Mammary epithelial cell (primary cell): Measurements from ENCODE around the gene FBXL20.

Source experiments
- EZH2 ChIP-seq: IDR thresholded peaks from 2 replicates; pipeline ENCODE4 v1.6.1; 2012; ENCODE audit warnings: low read length, inconsistent platforms, borderline replicate concordance
- TF ChIP-seq, protein P1 (sequence below), 2 donors: IDR thresholded peaks in 1 of 2; conservative IDR thresholded peaks in 1 of 2; 2 replicates each; pipeline ENCODE4 v1.5.1; 2011 to 2012; ENCODE audit warnings: inconsistent platforms in 2 of 2, low read length in 2 of 2, mild to moderate bottlenecking in 2 of 2, control low read depth in 1 of 2, low read depth in 1 of 2; ENCODE audit not compliant: insufficient read depth in 1 of 2; ENCODE audit errors: extremely low read depth in 1 of 2

- TF ChIP-seq, protein P1, sequence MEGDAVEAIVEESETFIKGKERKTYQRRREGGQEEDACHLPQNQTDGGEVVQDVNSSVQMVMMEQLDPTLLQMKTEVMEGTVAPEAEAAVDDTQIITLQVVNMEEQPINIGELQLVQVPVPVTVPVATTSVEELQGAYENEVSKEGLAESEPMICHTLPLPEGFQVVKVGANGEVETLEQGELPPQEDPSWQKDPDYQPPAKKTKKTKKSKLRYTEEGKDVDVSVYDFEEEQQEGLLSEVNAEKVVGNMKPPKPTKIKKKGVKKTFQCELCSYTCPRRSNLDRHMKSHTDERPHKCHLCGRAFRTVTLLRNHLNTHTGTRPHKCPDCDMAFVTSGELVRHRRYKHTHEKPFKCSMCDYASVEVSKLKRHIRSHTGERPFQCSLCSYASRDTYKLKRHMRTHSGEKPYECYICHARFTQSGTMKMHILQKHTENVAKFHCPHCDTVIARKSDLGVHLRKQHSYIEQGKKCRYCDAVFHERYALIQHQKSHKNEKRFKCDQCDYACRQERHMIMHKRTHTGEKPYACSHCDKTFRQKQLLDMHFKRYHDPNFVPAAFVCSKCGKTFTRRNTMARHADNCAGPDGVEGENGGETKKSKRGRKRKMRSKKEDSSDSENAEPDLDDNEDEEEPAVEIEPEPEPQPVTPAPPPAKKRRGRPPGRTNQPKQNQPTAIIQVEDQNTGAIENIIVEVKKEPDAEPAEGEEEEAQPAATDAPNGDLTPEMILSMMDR (conservative IDR thresholded peaks at IDR 0.05 in 1 of 2, IDR thresholded peaks at IDR 0.05 in 1 of 2; ENCODE audit: extremely low read depth in 1 of 2, insufficient read depth in 1 of 2, low read depth in 1 of 2, low read length in 2 of 2), result no peak
- no peak for TF ChIP-seq EZH2
Measured at GRCh38 chr17:39271546-39271945, 129.9 kb downstream of the FBXL20 start.
